HS-27A (cell line): Measurements from ENCODE around the gene ARHGAP40.

Experiments
- DNase-seq: peaks from one replicate; pipeline ENCODE4 v3.0.0-alpha.2; 2012; ENCODE audit warnings: low read depth, missing footprints

The ARHGAP40 gene

GRCh38 chr20:38685271-38685670 is 83.7 kb downstream of the ARHGAP40 start:
- no peak for DNase-seq

- no peak for DNase-seq
These were observed 84.4 kb downstream of the ARHGAP40 start for GRCh38 chr20:38685853-38686473.

- peak; percentile 39 for DNase-seq
These were observed 91.1 kb downstream of the ARHGAP40 start for GRCh38 chr20:38692436-38693411.

- no peak for DNase-seq
These were observed 95.7 kb downstream of the ARHGAP40 start for GRCh38 chr20:38697306-38697705.

- DNase-seq = no peak
These were observed 96.9 kb downstream of the ARHGAP40 start for GRCh38 chr20:38698541-38698940.

GRCh38 chr20:38700141-38700540 is 98.5 kb downstream of the ARHGAP40 start:
- DNase-seq = no peak
